Effector CD4-positive, alpha-beta T cell (primary cell): ENCODE data around the gene TEX54.

Experiments used
- DNase-seq: peaks from one replicate; pipeline ENCODE4 v3.0.0-alpha.2; 2020

Gene TEX54

GRCh38 chr11:62782753-62783152 is 49.9 kb downstream of the TEX54 start:
- DNase-seq = no peak
